Gastroesophageal sphincter (tissue), 4 donors: ENCODE results near the gene ZC3H14. TPM values are rescaled to one million over a fixed set of nuclear protein-coding genes. Genes with fewer than 3 reads are reported as not detected.

Experiments
- ATAC-seq: fragments of 150-250 bp; one replicate; pipeline ENCODE4 v1.9.1; 2016; ENCODE audit warnings: mild to moderate bottlenecking, moderate library complexity
- H3K27ac ChIP-seq, 4 donors: fragments of 200-600 bp; sonication (generic) in 3 of 4; 1 replicate in 3 of 4; 2 replicates in 1 of 4; pipeline ENCODE4 v1.5.1; 2016 to 2019
- H3K27me3 ChIP-seq: fragments of 200-600 bp; sonication (generic); one replicate; pipeline ENCODE4 v1.5.1; 2019
- H3K36me3 ChIP-seq, 2 donors: fragments of 200-600 bp; sonication (generic); one replicate each; pipeline ENCODE4 v1.5.1; 2019; ENCODE audit warnings: control low read depth in 1 of 2
- H3K4me1 ChIP-seq, 3 donors: fragments of 200-600 bp; sonication (generic); 1 replicate in 2 of 3; 2 replicates in 1 of 3; pipeline ENCODE4 v1.5.1; 2016 to 2019; ENCODE audit warnings: control low read depth in 2 of 3
- H3K4me3 ChIP-seq, 2 donors: fragments of 200-600 bp; sonication (generic); one replicate each; pipeline ENCODE4 v1.5.1; 2019; ENCODE audit warnings: mild to moderate bottlenecking in 1 of 2, moderate library complexity in 1 of 2
- H3K9me3 ChIP-seq, 3 donors: fragments of 200-600 bp; sonication (generic); one replicate each; pipeline ENCODE4 v1.5.1; 2017 to 2019; ENCODE audit warnings: control low read depth in 2 of 3
- CTCF ChIP-seq, 4 experiments: fragments of 200-600 bp in 2 of 4; fragments of 450-650 bp in 2 of 4; sonication (generic) in 1 of 4; IDR thresholded peaks; one replicate each; pipeline ENCODE4 v1.5.1; 2017 to 2019; ENCODE audit warnings: antibody characterized with exemption in 4 of 4, mild to moderate bottlenecking in 2 of 4, moderate library complexity in 2 of 4
- EP300 ChIP-seq: sonication (generic); formaldehyde crosslinking; IDR thresholded peaks from one replicate; pipeline ENCODE4 v1.6.1; 2017; ENCODE audit warnings: antibody characterized with exemption, mild to moderate bottlenecking
- POLR2A ChIP-seq, 2 donors: fragments of 450-650 bp; IDR thresholded peaks; one replicate each; pipeline ENCODE4 v1.6.1; 2017; ENCODE audit warnings: antibody characterized with exemption in 2 of 2, mild to moderate bottlenecking in 2 of 2, moderate library complexity in 1 of 2
- POLR2AphosphoS5 ChIP-seq: sonication (generic); formaldehyde crosslinking; IDR thresholded peaks from one replicate; pipeline ENCODE4 v1.6.1; 2017; ENCODE audit warnings: antibody characterized with exemption
- WGBS, 2 donors: methylation state at CpG; one replicate each; pipeline ENCODE4 v1.1.5; 2018; ENCODE audit warnings: low coverage in 1 of 2; 5-methylcytosine and 5-hydroxymethylcytosine counted together
- total RNA-seq, 4 donors: library from RNA; depleted of rRNA; stranded (reverse); fragments of >200 nt; gene quantifications; one replicate each; pipeline ENCODE4 v1.1.0, GENCODE V29; 2016

Gene ZC3H14
- total RNA-seq, 4 donors from 2014 or later = 59.1 to 84.5 (median 72.3) TPM

- WGBS, 2 donors = 86 to 95% methylated on average over 1 to 3 of the region's 3 CpGs
- Histone ChIP-seq H3K4me3 (no peak overlapping the region), H3K36me3 (peaks cover 0 to 24% of the 10 kb centered on the region in 2 donors), H3K4me1 (no peaks in the 10 kb centered on the region), H3K9me3 (no peaks in the 10 kb centered on the region), H3K27me3 (no peaks in the 10 kb centered on the region), H3K27ac (no peak overlapping the region)
- no peak for ATAC-seq
- TF ChIP-seq EP300 (no peak), POLR2A (IDR thresholded peaks at IDR 0.05) (no peak), POLR2AphosphoS5 (no peak)
Measured at GRCh38 chr14:88625671-88626070, 62.8 kb downstream of the ZC3H14 start.

- H3K4me1 ChIP-seq = no peaks in the 10 kb centered on the region
- no peaks in the 10 kb centered on the region for H3K9me3 ChIP-seq
- no peak overlapping the region for H3K4me3 ChIP-seq
- peaks cover 0 to 21% of the 10 kb centered on the region in 2 donors for H3K36me3 ChIP-seq
- no peak for TF ChIP-seq CTCF (IDR thresholded peaks at IDR 0.05)
- TF ChIP-seq POLR2A (IDR thresholded peaks at IDR 0.05) = no peak
- no peak for TF ChIP-seq EP300
- TF ChIP-seq POLR2AphosphoS5 = no peak
- no peaks in the 10 kb centered on the region for H3K27me3 ChIP-seq
- H3K27ac ChIP-seq = no peak overlapping the region
- no peak for ATAC-seq
Measured at GRCh38 chr14:88628033-88628432, 65.2 kb downstream of the ZC3H14 start.

- H3K27ac ChIP-seq = no peak overlapping the region
- no peaks in the 10 kb centered on the region for H3K4me1 ChIP-seq
- H3K4me3 ChIP-seq = no peak overlapping the region
- H3K27me3 ChIP-seq = no peaks in the 10 kb centered on the region
- TF ChIP-seq EP300 (no peak), CTCF (IDR thresholded peaks at IDR 0.05) (no peak), POLR2AphosphoS5 (no peak), POLR2A (IDR thresholded peaks at IDR 0.05) (no peak)
- ATAC-seq = no peak
- H3K36me3 ChIP-seq = peaks cover 0 to 21% of the 10 kb centered on the region in 2 donors
- no peaks in the 10 kb centered on the region for H3K9me3 ChIP-seq
Measured at GRCh38 chr14:88628462-88628861, 65.6 kb downstream of the ZC3H14 start.

GRCh38 chr14:88630565-88630964 is 67.7 kb downstream of the ZC3H14 start:
- no peak for ATAC-seq
- Histone ChIP-seq H3K9me3 (no peaks in the 10 kb centered on the region), H3K27ac (no peak overlapping the region), H3K36me3 (peaks cover 0 to 11% of the 10 kb centered on the region in 2 donors), H3K27me3 (no peaks in the 10 kb centered on the region), H3K4me3 (no peak overlapping the region), H3K4me1 (no peaks in the 10 kb centered on the region)
- WGBS, 2 donors = 55 to 63% methylated on average over 5 to 6 of the region's 6 CpGs
- TF ChIP-seq POLR2AphosphoS5 = no peak
- no peak for TF ChIP-seq EP300
- TF ChIP-seq CTCF (IDR thresholded peaks at IDR 0.05) = no peak
- TF ChIP-seq POLR2A (IDR thresholded peaks at IDR 0.05) = no peak

GRCh38 chr14:88631091-88631490 is 68.3 kb downstream of the ZC3H14 start:
- H3K27me3 ChIP-seq = no peaks in the 10 kb centered on the region
- ATAC-seq = no peak
- H3K4me1 ChIP-seq = no peaks in the 10 kb centered on the region
- no peaks in the 10 kb centered on the region for H3K9me3 ChIP-seq
- no peak overlapping the region for H3K27ac ChIP-seq
- no peak overlapping the region for H3K4me3 ChIP-seq
- H3K36me3 ChIP-seq = peaks cover 0 to 8% of the 10 kb centered on the region in 2 donors
- TF ChIP-seq CTCF (IDR thresholded peaks at IDR 0.05) (no peak), POLR2A (IDR thresholded peaks at IDR 0.05) (no peak), POLR2AphosphoS5 (no peak), EP300 (no peak)
- WGBS, 2 donors = 91 to 100% methylated on average over 1 to 3 of the region's 3 CpGs
